Mesodermal cell (in vitro differentiated cells): ENCODE data around the gene ZNF331.
"Not testable (repeated sequence)": the region's sequence is repeated elsewhere in the genome, so short reads cannot be mapped to it uniquely, and the experiment has no call there.

Source experiments
- H3K27ac ChIP-seq: 2 replicates; pipeline ENCODE4 v1.7.0; 2013; ENCODE audit warnings: mild to moderate bottlenecking, low read depth, low read length, moderate library complexity; ENCODE audit not compliant: severe bottlenecking
- H3K36me3 ChIP-seq: 2 replicates; pipeline ENCODE4 v1.7.1; 2013; ENCODE audit warnings: mild to moderate bottlenecking, low read length, moderate library complexity; ENCODE audit not compliant: control insufficient read depth, insufficient read depth
- H3K4me1 ChIP-seq: one replicate; pipeline ENCODE4 v1.7.1; 2013; ENCODE audit warnings: mild to moderate bottlenecking, low read length; ENCODE audit not compliant: insufficient read depth, control insufficient read depth, poor library complexity, severe bottlenecking
- H3K4me3 ChIP-seq: 2 replicates; pipeline ENCODE4 v1.7.0; 2013; ENCODE audit warnings: low read length, control low read depth, mild to moderate bottlenecking; ENCODE audit not compliant: insufficient read depth, poor library complexity, severe bottlenecking; ENCODE audit errors: extremely low read depth
- H3K9me3 ChIP-seq: 2 replicates; pipeline ENCODE4 v1.7.1; 2013; ENCODE audit warnings: mild to moderate bottlenecking, low read length, moderate library complexity; ENCODE audit not compliant: control insufficient read depth
- WGBS, 2 experiments: methylation state at CpG; one replicate each; pipeline ENCODE4 v1.1.5; 2013; ENCODE audit warnings: missing lambda C conversion rate in 2 of 2; ENCODE audit not compliant: insufficient coverage in 2 of 2; 5-methylcytosine and 5-hydroxymethylcytosine counted together

The ZNF331 gene

DNA sequence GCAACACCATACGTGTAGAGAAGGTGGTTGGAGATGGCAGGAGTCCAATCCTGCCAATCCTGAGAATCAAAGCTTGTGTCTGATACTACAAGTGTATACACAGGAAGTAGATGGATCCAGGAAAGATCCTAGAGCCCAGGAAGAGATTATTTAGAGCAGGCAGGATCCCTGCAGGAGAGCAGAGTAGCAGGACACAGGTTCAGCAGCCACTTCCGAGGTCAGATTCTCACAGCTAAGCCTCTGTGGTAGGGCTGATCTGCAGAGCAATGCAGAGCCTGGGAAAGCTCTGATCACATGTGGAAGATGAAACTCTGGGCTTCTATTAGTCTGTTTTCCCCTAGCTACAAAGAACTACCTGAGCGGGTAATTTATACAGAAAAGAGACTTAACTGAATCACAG lies 28.5 kb upstream of the ZNF331 start:
- H3K4me3 ChIP-seq = no peak overlapping the region
- no peaks in the 10 kb centered on the region for H3K9me3 ChIP-seq
- 89 to 100% methylated on average over 1 of the region's 3 CpGs for WGBS, 2 experiments

DNA sequence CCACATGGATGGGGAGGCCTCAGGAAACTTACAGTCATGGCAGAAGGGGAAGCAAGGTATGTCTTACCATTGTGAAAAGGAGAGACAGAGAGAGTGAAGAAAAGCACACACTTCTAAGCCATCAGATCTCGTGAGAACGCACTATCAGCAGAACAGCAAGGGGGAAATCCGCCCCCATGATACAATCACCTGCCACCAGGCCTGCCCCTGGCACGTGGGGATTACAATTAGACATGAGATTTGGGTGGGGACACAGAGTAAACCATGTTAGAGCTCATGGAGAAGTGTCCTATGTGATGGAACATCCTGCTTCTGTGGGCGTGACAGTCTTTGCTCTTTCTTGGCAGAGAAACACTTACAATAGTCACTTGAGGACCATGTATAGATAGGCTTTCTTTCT lies 28.1 kb upstream of the ZNF331 start:
- Histone ChIP-seq H3K36me3 (no peaks in the 10 kb centered on the region), H3K27ac (no peak overlapping the region), H3K9me3 (no peaks in the 10 kb centered on the region), H3K4me3 (no peak overlapping the region), H3K4me1 (no peaks in the 10 kb centered on the region)
- 58 to 85% methylated on average over 3 to 5 of the region's 5 CpGs for WGBS, 2 experiments

More for the DNA sequence above, 28.5 kb upstream of the ZNF331 start:
- Histone ChIP-seq H3K27ac (no peak overlapping the region), H3K36me3 (no peaks in the 10 kb centered on the region), H3K4me1 (no peaks in the 10 kb centered on the region)

DNA sequence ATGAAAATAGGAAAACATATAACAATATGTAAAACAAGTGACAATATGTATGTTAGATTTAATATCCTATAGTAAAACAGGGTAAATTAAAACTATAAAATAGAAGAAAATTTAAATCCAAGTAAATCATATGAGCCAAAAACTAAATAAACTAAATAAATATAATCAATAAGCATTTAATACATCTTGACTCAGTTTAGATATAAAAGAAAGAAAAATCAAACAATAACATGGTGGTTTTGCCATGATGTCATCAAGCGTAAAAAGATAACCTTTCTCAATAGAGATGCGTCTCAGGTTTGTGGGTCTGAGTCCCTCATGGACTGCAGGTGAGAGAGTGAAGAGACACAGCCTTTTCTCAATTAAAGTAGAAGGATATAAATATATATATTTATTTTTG lies 26.6 kb upstream of the ZNF331 start:
- WGBS, 2 experiments = no CpG with 5 or more reads among the region's 2 CpGs
- Histone ChIP-seq H3K4me3 (no peak overlapping the region), H3K9me3 (no peaks in the 10 kb centered on the region), H3K4me1 (no peaks in the 10 kb centered on the region), H3K27ac (no peak overlapping the region), H3K36me3 (no peaks in the 10 kb centered on the region)

DNA sequence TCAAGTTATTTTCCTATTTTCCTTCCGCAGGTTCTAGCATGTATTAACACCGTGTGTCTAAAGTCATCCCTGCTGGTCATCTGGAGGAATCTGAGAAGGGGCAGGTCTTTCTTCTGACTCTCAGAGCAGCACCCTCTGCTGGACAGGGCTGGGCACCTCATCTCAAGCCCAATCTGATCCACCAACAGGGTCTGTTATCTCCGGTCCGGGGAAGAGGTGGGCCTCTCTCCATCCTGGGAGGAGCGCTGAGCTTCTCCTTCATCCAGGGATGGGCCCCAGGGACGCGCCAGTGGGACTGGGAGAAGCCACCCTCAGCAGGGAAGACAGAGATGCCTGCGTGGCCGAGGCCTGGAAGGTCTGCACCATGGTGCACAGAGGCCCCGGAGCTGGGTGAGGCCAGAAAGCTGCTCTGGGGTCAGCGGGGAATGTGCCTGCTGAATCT lies 26.0 kb upstream of the ZNF331 start:
- WGBS, 2 experiments = 52 to 56% methylated on average over 8 to 10 of the region's 11 CpGs
- H3K9me3 ChIP-seq = no peaks in the 10 kb centered on the region

DNA sequence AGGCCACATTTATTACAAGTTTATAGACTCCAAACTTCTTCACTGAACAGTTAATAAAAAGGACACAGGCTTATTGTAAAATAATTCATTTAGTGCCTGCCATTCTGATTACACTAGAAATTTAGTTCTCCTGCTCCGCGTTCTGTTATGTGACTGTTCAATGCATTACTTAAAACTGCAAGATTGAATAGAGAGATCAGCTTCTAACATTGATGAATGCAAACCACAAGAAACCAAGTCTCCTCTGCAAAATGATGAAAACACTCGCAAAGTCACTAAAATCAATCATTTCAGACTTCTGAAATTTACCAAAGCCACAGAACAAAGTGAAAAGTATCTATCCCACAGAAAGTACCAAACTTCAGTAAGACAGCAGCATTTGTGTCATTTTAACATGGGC lies 22.9 kb upstream of the ZNF331 start:
- H3K36me3 ChIP-seq, H3K4me1 ChIP-seq, H3K4me3 ChIP-seq, H3K27ac ChIP-seq, H3K9me3 ChIP-seq: not testable (repeated sequence)
- 100% methylated on average over 2 of the region's 3 CpGs; no CpG with 5 or more reads in 1 of the 2 experiments for WGBS, 2 experiments

More for the DNA sequence above, 26.0 kb upstream of the ZNF331 start:
- Histone ChIP-seq H3K4me3 (no peak overlapping the region), H3K27ac (no peak overlapping the region), H3K36me3 (no peaks in the 10 kb centered on the region), H3K4me1 (no peaks in the 10 kb centered on the region)

DNA sequence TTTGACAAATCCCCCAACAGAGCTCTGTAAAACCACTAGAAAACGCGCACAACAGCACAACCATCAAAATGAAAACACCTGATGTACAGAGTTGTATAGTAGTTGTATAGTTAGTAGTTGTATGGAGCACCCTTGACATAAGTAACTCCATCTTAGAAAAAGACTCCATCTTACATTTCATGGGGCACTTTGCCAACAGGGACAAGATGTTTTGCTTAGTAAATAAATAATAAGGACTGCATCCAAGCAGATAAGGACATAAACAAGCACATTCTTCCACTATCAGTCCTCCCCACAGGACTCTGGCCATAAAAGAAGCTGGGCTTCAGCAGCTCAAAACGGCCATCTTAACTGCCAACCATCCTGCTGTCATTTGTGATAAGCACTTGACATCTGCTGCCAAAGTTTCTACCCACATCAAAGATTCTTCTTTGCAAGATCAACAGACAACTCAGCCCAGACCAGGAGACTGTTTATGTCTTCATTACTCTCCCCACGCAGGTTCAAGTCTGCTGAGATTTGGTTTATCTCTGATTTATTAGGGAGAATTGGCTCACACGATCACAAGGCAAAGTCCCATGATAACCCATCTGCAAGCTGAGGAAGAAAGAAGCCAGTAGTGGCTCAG lies 20.7 kb upstream of the ZNF331 start:
- Histone ChIP-seq H3K27ac (no peak overlapping the region), H3K4me3 (no peak overlapping the region), H3K36me3 (no peaks in the 10 kb centered on the region), H3K9me3 (no peaks in the 10 kb centered on the region), H3K4me1 (peaks cover 7% of the 10 kb centered on the region)
- WGBS, 2 experiments = 61 to 86% methylated on average over 2 of the region's 5 CpGs

DNA sequence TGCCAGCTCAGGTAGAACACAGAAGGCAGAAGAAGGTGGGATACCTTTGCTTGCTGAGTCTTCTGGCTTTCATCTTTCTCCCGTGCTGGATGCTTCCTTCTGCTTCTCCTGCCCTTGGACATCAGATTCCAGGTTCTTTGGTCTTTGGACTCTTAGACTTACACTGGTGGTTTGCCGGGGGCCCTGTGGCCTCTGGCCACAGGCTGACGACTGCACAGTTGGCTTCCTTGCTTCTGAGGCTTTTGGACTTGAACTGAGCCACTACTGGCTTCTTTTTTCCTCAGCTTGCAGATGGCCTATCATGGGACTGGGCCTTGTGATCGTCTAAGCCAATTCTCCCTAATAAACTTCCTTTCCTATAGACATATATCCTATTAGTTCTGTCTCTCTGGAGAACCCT lies 19.8 kb upstream of the ZNF331 start:
- peaks cover 7% of the 10 kb centered on the region for H3K4me1 ChIP-seq
- no peak overlapping the region for H3K27ac ChIP-seq
- H3K4me3 ChIP-seq = no peak overlapping the region
- H3K9me3 ChIP-seq = no peaks in the 10 kb centered on the region
- 77 to 90% methylated on average over 4 of the region's 4 CpGs for WGBS, 2 experiments
- H3K36me3 ChIP-seq = peaks cover 5% of the 10 kb centered on the region

DNA sequence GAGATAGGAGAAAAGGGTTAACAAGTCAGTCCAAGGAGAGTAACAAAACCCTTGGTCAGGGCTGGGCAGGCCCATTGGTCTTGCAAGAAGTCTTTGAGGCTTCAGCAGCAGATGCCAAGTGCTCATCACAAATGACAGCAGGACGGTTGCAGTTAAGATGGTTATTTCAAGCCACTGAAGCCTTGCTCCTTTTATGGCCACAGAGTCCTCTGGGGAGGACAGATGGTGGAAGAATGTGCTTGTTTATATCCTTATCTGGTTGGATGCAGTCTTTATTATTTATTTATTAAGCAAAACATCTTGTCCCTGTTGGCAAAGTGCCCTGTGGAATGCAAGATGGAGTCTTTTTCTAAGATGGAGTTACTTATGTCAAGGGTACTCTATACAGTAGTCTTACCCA lies 19.2 kb upstream of the ZNF331 start:
- peaks cover 7% of the 10 kb centered on the region for H3K4me1 ChIP-seq
- no peak overlapping the region for H3K27ac ChIP-seq
- no peak overlapping the region for H3K4me3 ChIP-seq
- WGBS, 2 experiments = 50% methylated on average over 1 of the region's 1 CpG
- H3K36me3 ChIP-seq = peaks cover 11% of the 10 kb centered on the region
- no peaks in the 10 kb centered on the region for H3K9me3 ChIP-seq

DNA sequence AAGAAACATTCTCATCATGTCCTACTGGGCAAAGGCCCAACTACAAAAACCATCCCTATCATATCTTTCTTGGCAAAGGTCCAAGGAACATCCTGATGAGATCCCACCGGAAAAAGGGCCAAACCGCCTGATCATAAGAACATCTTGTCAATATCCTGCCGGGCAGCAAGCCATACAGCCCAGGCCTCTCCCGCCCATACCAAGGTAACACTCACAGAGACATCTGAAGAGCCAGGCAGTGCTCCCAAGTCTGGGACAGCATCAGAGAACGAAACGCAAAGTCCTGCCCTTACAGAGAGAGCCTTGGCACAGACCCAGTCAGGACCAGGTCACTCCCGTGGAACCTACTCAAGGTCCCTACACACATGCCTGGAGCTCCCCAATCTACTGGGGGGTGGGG lies 18.5 kb upstream of the ZNF331 start:
- Histone ChIP-seq H3K9me3 (no peaks in the 10 kb centered on the region), H3K36me3 (peaks cover 13% of the 10 kb centered on the region), H3K4me1 (peaks cover 7% of the 10 kb centered on the region), H3K4me3 (no peak overlapping the region), H3K27ac (no peak overlapping the region)
- WGBS, 2 experiments = 92 to 97% methylated on average over 6 to 7 of the region's 7 CpGs

DNA sequence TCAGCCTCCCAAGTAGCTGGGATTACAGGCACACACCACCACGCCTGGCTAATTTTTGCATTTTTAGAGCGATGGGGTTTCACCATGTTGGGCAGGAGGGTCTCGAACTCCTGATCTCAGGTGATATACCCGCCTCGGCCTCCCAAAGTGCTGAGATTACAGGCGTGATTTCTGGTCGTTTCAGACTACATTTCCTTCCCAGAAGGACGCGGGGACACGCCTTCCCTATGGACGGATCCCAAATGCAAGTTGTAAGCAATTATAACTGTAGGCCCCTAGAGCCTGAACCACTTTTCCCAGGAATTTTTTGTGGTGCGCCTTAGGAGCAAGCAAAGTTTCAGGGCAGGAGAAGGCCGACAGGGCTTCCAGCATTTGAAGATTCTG lies 17.8 kb upstream of the ZNF331 start:
- 90 to 91% methylated on average over 13 of the region's 13 CpGs for WGBS, 2 experiments
- Histone ChIP-seq H3K36me3 (peaks cover 13% of the 10 kb centered on the region), H3K4me3 (peak overlapping the region; percentile 87), H3K27ac (peak overlapping the region; percentile 83), H3K4me1 (peaks cover 7% of the 10 kb centered on the region), H3K9me3 (no peaks in the 10 kb centered on the region)

DNA sequence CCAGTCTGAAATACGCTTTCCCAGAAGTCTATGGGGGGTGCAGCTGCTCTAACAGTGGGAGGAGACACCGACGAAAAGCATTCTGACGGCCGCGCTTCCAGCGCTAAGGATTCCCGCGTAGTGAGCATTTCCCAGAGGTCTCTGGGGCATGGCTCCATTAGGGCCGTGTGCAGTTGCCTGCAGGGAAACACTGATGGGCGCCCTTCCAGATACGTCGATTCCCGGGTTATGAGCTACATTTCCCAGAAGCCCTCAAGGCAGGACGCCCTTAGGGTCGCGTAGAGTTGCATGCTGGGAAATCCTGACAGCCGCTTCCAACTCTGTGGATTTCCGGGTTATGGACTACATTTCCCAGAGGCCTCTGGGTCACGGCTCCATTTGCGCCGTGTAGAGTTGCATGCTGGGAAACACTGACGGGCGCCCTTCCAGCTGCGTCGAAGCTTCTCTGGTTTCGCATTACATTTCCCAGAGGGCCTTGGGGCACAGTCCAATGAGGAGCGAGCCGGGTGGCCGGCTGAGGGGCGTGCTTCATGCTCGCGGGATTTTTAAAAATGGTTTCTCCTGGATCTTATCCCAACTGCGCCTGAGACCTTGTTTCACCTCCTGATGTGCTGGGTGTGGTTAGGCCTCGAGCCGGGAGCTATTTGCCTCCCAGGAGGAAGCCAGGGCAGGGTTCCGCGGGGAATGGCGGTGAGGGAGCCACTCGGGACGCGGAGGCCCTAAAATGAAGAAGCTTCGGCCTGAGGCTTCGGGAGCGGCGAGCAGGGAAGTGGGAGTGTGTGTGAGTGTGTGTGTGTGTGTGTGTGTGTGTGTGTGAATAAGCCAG lies 17.2 kb upstream of the ZNF331 start:
- peak overlapping the region; percentile 83 for H3K27ac ChIP-seq
- peaks cover 4% of the 10 kb centered on the region for H3K9me3 ChIP-seq
- H3K4me3 ChIP-seq = peak overlapping the region; percentile 87
- 4 to 6% methylated on average over 34 to 42 of the region's 46 CpGs for WGBS, 2 experiments
- H3K4me1 ChIP-seq = peaks cover 7% of the 10 kb centered on the region
- peaks cover 18% of the 10 kb centered on the region for H3K36me3 ChIP-seq
